Duodenal mucosa (tissue), 2 donors: ENCODE results near the gene TLE2.
"Not testable (repeated sequence)": the region's sequence is repeated elsewhere in the genome, so short reads cannot be mapped to it uniquely, and the experiment has no call there.

Experiments
- H3K27ac ChIP-seq: one replicate; pipeline ENCODE4 v1.7.0; 2013; ENCODE audit warnings: low read depth, low read length
- H3K27me3 ChIP-seq, 2 donors: one replicate each; pipeline ENCODE4 v1.7.0; 2013; ENCODE audit warnings: low read length in 2 of 2, control low read depth in 1 of 2; ENCODE audit not compliant: insufficient read depth in 2 of 2, control insufficient read depth in 1 of 2
- H3K36me3 ChIP-seq, 2 donors: one replicate each; pipeline ENCODE4 v1.7.0; 2013; ENCODE audit warnings: low read length in 2 of 2, control low read depth in 1 of 2; ENCODE audit not compliant: insufficient read depth in 2 of 2, control insufficient read depth in 1 of 2
- H3K4me1 ChIP-seq, 2 donors: one replicate each; pipeline ENCODE4 v1.7.0; 2013; ENCODE audit warnings: low read length in 2 of 2, control low read depth in 1 of 2; ENCODE audit not compliant: insufficient read depth in 2 of 2, control insufficient read depth in 1 of 2
- H3K4me3 ChIP-seq, 2 donors: one replicate each; pipeline ENCODE4 v1.7.0; 2013; ENCODE audit warnings: low read length in 2 of 2, low read depth in 1 of 2
- H3K9ac ChIP-seq, 2 donors: one replicate each; pipeline ENCODE4 v1.7.0; 2013; ENCODE audit warnings: low read length in 2 of 2, low read depth in 1 of 2
- H3K9me3 ChIP-seq, 2 donors: one replicate each; pipeline ENCODE4 v1.7.0; 2013; ENCODE audit warnings: low read length in 2 of 2, control low read depth in 1 of 2; ENCODE audit not compliant: control insufficient read depth in 1 of 2

The TLE2 gene

DNA sequence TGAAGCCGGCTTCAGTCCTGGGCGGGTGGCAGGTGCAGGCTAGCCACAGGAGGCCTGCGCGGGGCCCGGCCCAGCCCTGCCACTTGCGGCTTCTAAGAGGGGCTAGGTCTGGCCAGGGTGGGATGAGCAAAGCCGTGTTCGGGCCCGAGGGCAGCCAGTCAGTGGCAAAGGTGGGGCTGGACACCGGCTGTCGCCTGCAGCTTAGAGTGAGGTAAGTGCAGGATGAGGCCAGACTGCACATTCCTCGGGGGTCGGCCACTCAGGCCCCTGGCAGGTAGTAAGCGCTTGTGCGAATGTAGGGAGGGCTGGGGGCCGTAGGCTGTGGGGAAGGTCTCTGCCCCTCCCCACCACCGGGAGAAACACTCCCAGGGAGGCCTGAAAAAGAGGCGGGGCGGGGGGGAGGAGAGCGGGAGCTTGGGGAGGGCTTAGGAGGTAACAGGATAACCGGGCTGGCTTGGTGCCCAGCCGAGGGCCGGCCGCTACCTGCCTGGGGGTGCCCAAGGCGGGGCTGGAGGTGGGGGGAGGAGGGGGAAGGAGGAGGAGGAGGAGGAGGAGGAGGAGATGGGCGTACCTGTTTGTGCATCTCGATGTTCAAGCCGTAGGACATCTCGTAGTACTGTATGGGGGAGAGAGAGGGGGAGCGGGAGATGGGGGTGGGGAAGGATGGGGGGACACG is 26.8 kb upstream of the TLE2 start:
- Histone ChIP-seq H3K27me3 (no peaks in the 10 kb centered on the region), H3K4me3 (no peak overlapping the region), H3K27ac (no peak overlapping the region), H3K36me3 (peaks cover 28 to 48% of the 10 kb centered on the region in 2 donors), H3K9me3 (no peaks in the 10 kb centered on the region), H3K4me1 (peaks cover 15 to 33% of the 10 kb centered on the region in 2 donors), H3K9ac (no peak overlapping the region)

DNA sequence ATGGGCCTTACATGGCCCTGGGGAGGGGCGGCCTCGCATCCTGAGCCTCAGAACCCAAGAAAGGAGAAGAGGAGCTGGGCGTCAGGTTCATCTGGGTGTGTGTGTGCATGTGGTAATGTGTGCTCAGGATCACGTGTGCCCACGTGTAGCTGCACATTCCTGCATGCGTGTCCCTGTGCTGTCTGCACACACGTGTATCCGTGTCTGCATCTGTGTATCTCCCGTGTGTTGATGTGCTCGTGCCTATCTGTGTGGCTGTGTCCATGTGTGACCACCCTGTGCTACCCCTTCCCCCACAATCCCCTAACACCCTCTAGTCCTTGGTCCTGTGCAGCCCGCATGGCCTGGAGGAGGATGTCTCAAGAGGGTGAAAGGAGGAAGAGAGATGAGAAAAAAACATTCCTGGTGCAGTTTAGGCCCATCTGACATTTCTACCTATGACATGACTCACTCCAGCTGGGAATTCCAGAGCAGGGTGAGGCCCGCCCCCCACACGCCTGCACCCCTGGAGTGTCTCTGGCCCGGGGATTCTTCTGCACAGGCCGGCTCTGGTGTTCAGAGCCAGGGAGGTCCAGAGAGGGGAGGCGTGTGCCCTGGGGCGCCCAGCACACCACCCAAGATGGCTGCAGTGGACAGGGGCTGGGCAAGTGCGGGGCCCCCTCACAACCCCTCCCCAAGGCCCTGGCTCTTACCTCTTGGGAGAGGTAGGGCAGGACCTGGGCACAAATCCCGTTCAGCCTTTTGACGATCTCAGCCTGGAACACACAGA is 26.1 kb upstream of the TLE2 start:
- H3K9ac ChIP-seq, result no peak overlapping the region
- H3K4me1 ChIP-seq, result peaks cover 12 to 27% of the 10 kb centered on the region in 2 donors
- H3K9me3 ChIP-seq, result no peaks in the 10 kb centered on the region
- H3K27ac ChIP-seq, result no peak overlapping the region
- H3K27me3 ChIP-seq, result no peaks in the 10 kb centered on the region
- no peak overlapping the region for H3K4me3 ChIP-seq
- H3K36me3 ChIP-seq, result peaks cover 28 to 48% of the 10 kb centered on the region in 2 donors

DNA sequence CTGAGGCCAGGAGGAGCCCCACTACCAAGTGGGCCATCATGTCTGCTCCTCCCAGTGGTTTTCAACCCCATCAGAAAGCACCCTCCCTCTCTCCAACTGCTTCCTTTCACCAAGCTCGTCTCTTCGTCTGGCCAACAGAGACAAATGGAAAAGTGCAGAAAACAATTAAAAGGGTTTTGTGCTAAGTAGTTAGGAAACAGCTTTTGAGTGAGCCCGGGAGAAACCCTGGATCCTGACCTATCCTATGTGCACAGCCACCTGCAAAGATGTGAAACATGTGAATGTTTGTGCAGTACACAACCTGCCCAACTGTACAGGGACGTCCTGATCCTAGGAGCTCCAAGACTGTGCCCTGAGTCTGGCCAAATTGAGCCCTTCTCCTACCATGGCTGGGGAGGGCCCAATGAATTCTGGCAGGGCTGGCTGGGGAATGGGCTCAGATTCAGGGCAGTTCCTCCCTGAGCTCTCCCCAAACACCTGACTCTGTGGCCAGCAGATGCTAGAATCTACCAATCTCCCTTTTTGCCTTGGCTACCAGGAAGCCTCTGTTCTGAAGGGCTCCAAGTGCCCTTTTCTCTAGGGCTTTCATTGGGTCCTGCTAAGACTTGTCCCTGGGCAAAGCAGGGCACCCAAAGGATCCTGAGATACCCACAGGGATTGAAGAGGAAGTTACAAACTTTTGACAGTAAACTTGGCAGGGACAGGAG is 25.3 kb upstream of the TLE2 start:
- peaks cover 12 to 22% of the 10 kb centered on the region in 2 donors for H3K4me1 ChIP-seq

DNA sequence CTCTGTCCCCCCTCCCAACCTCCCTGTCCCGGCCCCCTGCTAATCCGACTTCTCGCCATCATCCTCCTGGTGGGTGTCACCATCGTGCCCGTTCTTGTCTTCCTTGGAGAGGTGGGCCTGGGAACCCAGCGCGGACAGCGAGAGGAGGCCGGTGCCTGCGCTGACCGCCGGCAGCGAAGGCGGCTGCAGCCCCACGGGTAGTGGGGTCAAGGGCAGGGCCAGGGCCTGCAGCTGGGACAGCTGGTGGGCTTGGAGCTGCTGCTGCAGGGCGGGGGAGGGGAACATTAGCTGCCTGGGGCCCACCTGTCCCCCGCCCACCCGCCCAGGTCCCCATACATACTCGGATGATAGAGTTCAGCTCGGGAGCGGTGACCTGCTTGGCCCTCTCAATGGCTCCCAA is 24.7 kb upstream of the TLE2 start:
- H3K4me1 ChIP-seq, result peaks cover 12 to 22% of the 10 kb centered on the region in 2 donors
- H3K9ac ChIP-seq, result no peak overlapping the region
- no peak overlapping the region for H3K27ac ChIP-seq
- H3K36me3 ChIP-seq, result peaks cover 24 to 39% of the 10 kb centered on the region in 2 donors
- H3K9me3 ChIP-seq, result no peaks in the 10 kb centered on the region
- no peaks in the 10 kb centered on the region for H3K27me3 ChIP-seq
- H3K4me3 ChIP-seq, result no peak overlapping the region

More for the DNA sequence above, 25.3 kb upstream of the TLE2 start:
- Histone ChIP-seq H3K27me3 (no peaks in the 10 kb centered on the region), H3K9ac (no peak overlapping the region), H3K36me3 (peaks cover 26 to 41% of the 10 kb centered on the region in 2 donors), H3K4me3 (no peak overlapping the region), H3K27ac (no peak overlapping the region), H3K9me3 (no peaks in the 10 kb centered on the region)

DNA sequence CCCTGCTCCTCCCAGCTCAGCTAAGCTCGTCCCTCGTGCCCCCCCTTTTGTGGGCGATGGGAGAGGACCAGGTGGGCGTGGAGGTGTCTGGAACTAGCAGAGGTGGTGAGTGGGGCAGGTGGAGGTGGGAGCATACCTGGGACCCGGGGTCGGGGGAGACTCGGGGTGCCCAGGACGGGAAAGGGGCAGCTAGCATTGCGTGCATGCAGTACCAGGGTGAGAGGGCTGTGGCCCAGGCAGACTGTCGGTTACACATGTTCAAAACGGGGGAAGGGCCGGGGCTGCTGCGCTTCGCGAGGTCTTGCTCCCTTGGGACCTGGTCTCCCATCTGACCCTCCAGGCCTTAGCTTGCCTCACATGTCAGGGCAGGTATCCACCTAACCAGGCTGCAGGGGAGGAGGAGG is 24.1 kb upstream of the TLE2 start:
- Histone ChIP-seq H3K9ac (no peak overlapping the region), H3K27ac (no peak overlapping the region), H3K4me1 (peaks cover 12 to 22% of the 10 kb centered on the region in 2 donors), H3K4me3 (no peak overlapping the region), H3K36me3 (peaks cover 19 to 33% of the 10 kb centered on the region in 2 donors), H3K9me3 (no peaks in the 10 kb centered on the region), H3K27me3 (no peaks in the 10 kb centered on the region)

DNA sequence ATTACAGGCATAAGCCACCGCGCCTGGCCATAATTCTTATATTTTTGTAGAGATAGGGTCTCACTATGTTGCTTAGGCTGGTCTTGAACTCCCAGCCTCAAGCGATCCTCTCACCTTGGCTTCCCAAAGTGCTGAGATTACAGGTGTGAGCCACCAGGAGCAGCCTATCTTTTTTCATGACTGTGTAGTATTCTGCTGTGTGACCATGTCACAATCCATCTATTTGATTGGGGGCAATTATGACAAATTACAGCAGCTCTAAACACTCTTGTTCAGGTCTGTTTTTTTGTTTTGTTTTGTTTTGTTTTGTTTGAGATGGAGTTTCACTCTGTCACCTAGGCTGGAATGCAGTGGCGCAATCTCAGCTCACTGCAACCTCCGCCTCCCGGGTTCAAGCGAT is 20.9 kb upstream of the TLE2 start:
- H3K27ac ChIP-seq, H3K27me3 ChIP-seq, H3K9ac ChIP-seq, H3K4me3 ChIP-seq, H3K9me3 ChIP-seq: not testable (repeated sequence)
- Histone ChIP-seq H3K4me1 (peaks cover 4 to 12% of the 10 kb centered on the region in 2 donors), H3K36me3 (peaks cover 8 to 10% of the 10 kb centered on the region in 2 donors)

DNA sequence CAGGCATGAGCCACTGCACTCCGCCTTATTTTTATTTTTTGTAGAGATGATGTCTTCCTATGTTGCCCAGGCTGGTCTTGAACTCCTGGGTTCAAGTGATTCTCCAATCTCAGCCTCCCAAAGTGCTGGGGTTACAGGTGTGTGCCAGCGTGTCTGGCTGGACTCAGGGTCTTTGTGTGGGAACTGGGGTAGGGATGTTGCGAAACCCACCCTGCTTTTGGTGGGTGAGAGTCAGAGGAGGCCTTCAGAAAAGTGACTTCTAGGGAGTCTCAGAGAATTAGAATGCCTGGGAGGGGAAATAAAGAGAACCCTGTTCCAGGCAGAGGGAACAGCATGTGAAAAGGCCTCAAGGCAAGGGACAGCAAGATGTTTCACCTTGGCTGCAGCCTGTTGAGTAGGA is 20.0 kb upstream of the TLE2 start:
- peaks cover 1 to 4% of the 10 kb centered on the region in 2 donors for H3K36me3 ChIP-seq
- no peaks in the 10 kb centered on the region for H3K9me3 ChIP-seq
- no peak overlapping the region for H3K9ac ChIP-seq
- no peak overlapping the region for H3K27ac ChIP-seq
- peaks cover 0 to 8% of the 10 kb centered on the region in 2 donors for H3K4me1 ChIP-seq
- no peak overlapping the region for H3K4me3 ChIP-seq
- H3K27me3 ChIP-seq, result no peaks in the 10 kb centered on the region

DNA sequence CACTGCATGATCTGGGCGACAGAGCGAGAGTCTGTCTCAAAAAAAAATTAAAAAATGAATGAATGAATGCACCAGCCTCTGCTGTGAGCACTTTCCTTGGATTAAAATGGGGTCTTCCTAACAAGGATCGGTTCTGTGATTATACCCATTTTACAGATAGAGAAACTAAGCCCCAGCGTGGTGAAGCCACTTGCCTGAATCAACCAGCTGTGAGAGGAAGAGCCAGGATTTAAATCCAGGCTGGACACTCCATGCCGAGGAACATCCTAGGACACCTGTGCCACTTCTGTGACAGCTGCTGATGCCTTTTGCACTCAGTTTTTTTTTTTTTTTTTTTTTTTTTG is 19.1 kb upstream of the TLE2 start:
- H3K27ac ChIP-seq, result no peak overlapping the region
- H3K27me3 ChIP-seq, result no peaks in the 10 kb centered on the region
- H3K9me3 ChIP-seq, result no peaks in the 10 kb centered on the region
- H3K36me3 ChIP-seq, result peaks cover 0 to 1% of the 10 kb centered on the region in 2 donors
- H3K9ac ChIP-seq, result no peak overlapping the region
- H3K4me3 ChIP-seq, result no peak overlapping the region
- H3K4me1 ChIP-seq, result peaks cover 0 to 8% of the 10 kb centered on the region in 2 donors

DNA sequence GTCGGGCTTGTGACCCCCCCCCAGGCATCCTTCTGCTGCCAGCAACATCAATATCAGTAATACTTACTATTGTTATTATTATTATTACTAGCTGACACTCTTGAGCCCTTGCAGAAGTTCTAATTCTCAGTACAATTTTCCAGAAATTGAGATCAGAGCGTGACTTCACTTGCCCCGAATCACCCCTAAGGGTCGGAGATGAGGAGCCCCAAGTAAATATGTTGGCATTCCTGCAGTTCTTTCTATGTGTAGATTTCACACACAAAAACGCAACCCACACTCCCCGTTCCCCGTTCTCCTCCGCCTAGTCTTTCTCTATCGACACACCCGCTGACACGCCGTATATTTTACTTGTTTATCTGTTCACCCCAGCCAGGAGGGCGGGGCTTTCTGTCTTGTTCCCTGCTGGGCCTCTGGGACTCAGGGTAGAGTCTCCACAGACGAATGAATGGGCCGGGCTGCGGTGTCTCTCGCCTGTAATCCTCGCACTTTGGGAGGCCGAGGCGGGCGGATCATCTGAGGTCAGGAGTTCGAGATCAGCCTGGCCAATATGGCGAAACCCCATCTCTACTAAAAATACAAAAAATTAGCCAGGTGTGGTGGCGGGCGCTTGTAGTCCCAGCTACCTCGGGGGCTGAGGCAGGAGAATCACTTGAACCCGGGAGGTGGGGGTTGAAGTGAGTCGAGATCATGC is 18.6 kb upstream of the TLE2 start:
- H3K27me3 ChIP-seq, result no peaks in the 10 kb centered on the region
- H3K36me3 ChIP-seq, result no peaks in the 10 kb centered on the region
- no peaks in the 10 kb centered on the region for H3K9me3 ChIP-seq
- H3K9ac ChIP-seq, result peak overlapping the region in 1 of 2 donors; percentile 51
- H3K4me3 ChIP-seq, result peak overlapping the region; percentile 55 to 57
- H3K4me1 ChIP-seq, result peaks cover 0 to 8% of the 10 kb centered on the region in 2 donors
- no peak overlapping the region for H3K27ac ChIP-seq
